Liver (tissue), 9 donors: ENCODE measurements around the gene PDE9A. TPM values are rescaled to one million over a fixed set of nuclear protein-coding genes. Genes with fewer than 3 reads are reported as not detected.

Experiments used
- DNase-seq: peaks from one replicate; pipeline ENCODE4 v3.0.0-alpha.2; 2017; ENCODE audit warnings: low spot score
- H3K27ac ChIP-seq, 2 donors: one replicate each; pipeline ENCODE4 v1.7.0; 2013; ENCODE audit warnings: inconsistent platforms in 2 of 2, low read length in 2 of 2, control low read depth in 1 of 2, low read depth in 1 of 2, mild to moderate bottlenecking in 1 of 2
- H3K27me3 ChIP-seq, 4 donors: one replicate each; pipeline versions ENCODE4 v1.6.1 to v1.7.0; 2013; ENCODE audit warnings: low read length in 3 of 4, inconsistent platforms in 1 of 4, mild to moderate bottlenecking in 1 of 4, moderate library complexity in 1 of 4; ENCODE audit not compliant: control insufficient read depth in 4 of 4, insufficient read depth in 4 of 4
- H3K36me3 ChIP-seq, 4 donors: one replicate each; pipeline versions ENCODE4 v1.6.1 to v1.7.0; 2013; ENCODE audit warnings: low read length in 3 of 4, mild to moderate bottlenecking in 3 of 4, low read depth in 1 of 4, moderate library complexity in 1 of 4; ENCODE audit not compliant: control insufficient read depth in 4 of 4, insufficient read depth in 3 of 4
- H3K4me1 ChIP-seq, 4 donors: one replicate each; pipeline versions ENCODE4 v1.6.1 to v1.7.0; 2013; ENCODE audit warnings: low read length in 3 of 4, mild to moderate bottlenecking in 3 of 4, moderate library complexity in 1 of 4; ENCODE audit not compliant: control insufficient read depth in 4 of 4, insufficient read depth in 4 of 4
- H3K4me3 ChIP-seq, 3 donors: one replicate each; pipeline versions ENCODE4 v1.6.1 to v1.7.0; 2013; ENCODE audit warnings: low read length in 3 of 3, control low read depth in 1 of 3, low read depth in 1 of 3, mild to moderate bottlenecking in 1 of 3
- H3K9ac ChIP-seq, 2 donors: one replicate each; pipeline ENCODE4 v1.7.0; 2013; ENCODE audit warnings: low read length in 2 of 2, mild to moderate bottlenecking in 2 of 2, moderate library complexity in 2 of 2, control low read depth in 1 of 2, low read depth in 1 of 2
- H3K9me3 ChIP-seq, 4 donors: one replicate each; pipeline versions ENCODE4 v1.6.1 to v1.7.0; 2013; ENCODE audit warnings: low read length in 3 of 4; ENCODE audit not compliant: control insufficient read depth in 4 of 4
- ATF3 ChIP-seq: IDR thresholded peaks from 2 replicates; pipeline ENCODE4 v1.6.1; 2016; ENCODE audit warnings: antibody characterized with exemption
- CTCF ChIP-seq: fragments of 150-350 bp; IDR thresholded peaks from 2 replicates; pipeline ENCODE4 v1.5.1; 2017; ENCODE audit warnings: improper control_type of control experiment, low read depth, low read length; ENCODE audit not compliant: missing input control
- EGR1 ChIP-seq, 2 donors: IDR thresholded peaks; 2 replicates each; pipeline ENCODE4 v1.6.1; 2016 to 2018; ENCODE audit warnings: antibody characterized with exemption in 2 of 2, low read depth in 2 of 2
- FOXA1 ChIP-seq: IDR thresholded peaks from 2 replicates; pipeline ENCODE4 v1.6.1; 2016; ENCODE audit warnings: antibody characterized with exemption
- FOXA2 ChIP-seq: IDR thresholded peaks from 2 replicates; pipeline ENCODE4 v1.6.1; 2016; ENCODE audit warnings: antibody characterized with exemption
- GABPA ChIP-seq, 2 donors: IDR thresholded peaks in 1 of 2; conservative IDR thresholded peaks in 1 of 2; 2 replicates each; pipeline ENCODE4 v1.6.1; 2016; ENCODE audit warnings: antibody characterized with exemption in 2 of 2, mild to moderate bottlenecking in 1 of 2, moderate library complexity in 1 of 2
- HNF4A ChIP-seq, 2 donors: conservative IDR thresholded peaks; 2 replicates each; pipeline ENCODE4 v1.6.1; 2016; ENCODE audit warnings: antibody characterized with exemption in 2 of 2, mild to moderate bottlenecking in 2 of 2
- HNF4G ChIP-seq: IDR thresholded peaks from 2 replicates; pipeline ENCODE4 v1.6.1; 2016; ENCODE audit warnings: antibody characterized with exemption
- JUND ChIP-seq, 2 donors: IDR thresholded peaks; 2 replicates each; pipeline ENCODE4 v1.6.1; 2016; ENCODE audit warnings: antibody characterized with exemption in 2 of 2
- MAX ChIP-seq: IDR thresholded peaks from 2 replicates; pipeline ENCODE4 v1.6.1; 2016; ENCODE audit warnings: antibody characterized with exemption
- NR2F2 ChIP-seq: IDR thresholded peaks from 2 replicates; pipeline ENCODE4 v1.6.1; 2016; ENCODE audit warnings: antibody characterized with exemption
- REST ChIP-seq: IDR thresholded peaks from 2 replicates; pipeline ENCODE4 v1.6.1; 2016; ENCODE audit warnings: antibody characterized with exemption, mild to moderate bottlenecking
- RXRA ChIP-seq, 2 donors: IDR thresholded peaks; 2 replicates each; pipeline ENCODE4 v1.6.1; 2017 to 2018; ENCODE audit warnings: antibody characterized with exemption in 2 of 2, mild to moderate bottlenecking in 1 of 2
- SP1 ChIP-seq: IDR thresholded peaks from 2 replicates; pipeline ENCODE4 v1.6.1; 2018; ENCODE audit warnings: antibody characterized with exemption, mild to moderate bottlenecking
- TAF1 ChIP-seq: conservative IDR thresholded peaks from 2 replicates; pipeline ENCODE4 v1.6.1; 2016; ENCODE audit warnings: antibody characterized with exemption, mild to moderate bottlenecking
- ZBTB33 ChIP-seq: IDR thresholded peaks from 2 replicates; pipeline ENCODE4 v1.6.1; 2016; ENCODE audit warnings: antibody characterized with exemption
- WGBS: extraction: QIAGEN DNeasy Blood & Tissue Kit; methylation state at CpG from one replicate; pipeline ENCODE4 v1.1.7; 2013; 5-methylcytosine and 5-hydroxymethylcytosine counted together
- polyA plus RNA-seq, 2 donors: library from polyadenylated mRNA; stranded (reverse) in 1 of 2; unstranded in 1 of 2; fragments of 200-250 nt in 1 of 2; fragments of >200 nt in 1 of 2; fragmentation: Nextera tagmentation in 1 of 2; extraction: Ambion mirVana in 1 of 2; gene quantifications; one replicate each; pipeline versions ENCODE4 v1.2.1 to v1.2.3, GENCODE V29; 2013 to 2015
- total RNA-seq, 2 donors: library from RNA; depleted of rRNA; stranded (reverse); fragments of >200 nt; gene quantifications; one replicate each; pipeline ENCODE4 v1.2.3, GENCODE V29; 2014
- donor health status: healthy.
- donor health status: healthy.
- donor health status: healthy.
- donor health status: healthy.
- donor health status: healthy.

PDE9A gene
- total and polyA plus RNA-seq, 4 donors: 1.5 to 4.2 (median 2.7) TPM

- WGBS: 91% methylated on average over 15 of the region's 15 CpGs
- Histone ChIP-seq H3K27me3 (no peaks in the 10 kb centered on the region), H3K9me3 (no peaks in the 10 kb centered on the region), H3K36me3 (no peaks in the 10 kb centered on the region), H3K4me1 (no peaks in the 10 kb centered on the region), H3K9ac (no peak overlapping the region), H3K27ac (no peak overlapping the region), H3K4me3 (no peak overlapping the region)
- TF ChIP-seq GABPA (IDR thresholded peaks at IDR 0.05 in 1 of 2, conservative IDR thresholded peaks at IDR 0.05 in 1 of 2): no peak
- TF ChIP-seq FOXA1: no peak
- no peak for TF ChIP-seq NR2F2
- TF ChIP-seq HNF4A (conservative IDR thresholded peaks at IDR 0.05): no peak
- TF ChIP-seq REST: no peak
- no peak for TF ChIP-seq ZBTB33
- TF ChIP-seq CTCF: no peak
- TF ChIP-seq SP1: no peak
- DNase-seq: no peak
These were observed 10.6 kb downstream of the PDE9A start for GRCh38 chr21:42663860-42664535.

- DNase-seq: no peak
- no peaks in the 10 kb centered on the region for H3K27me3 ChIP-seq
- no peak overlapping the region for H3K9ac ChIP-seq
- H3K9me3 ChIP-seq: no peaks in the 10 kb centered on the region
- no peaks in the 10 kb centered on the region for H3K4me1 ChIP-seq
- 95% methylated on average over 10 of the region's 10 CpGs for WGBS
- TF ChIP-seq HNF4A (conservative IDR thresholded peaks at IDR 0.05) (no peak), RXRA (IDR thresholded peaks at IDR 0.05) (no peak), HNF4G (no peak), TAF1 (no peak), EGR1 (IDR thresholded peaks at IDR 0.05; ENCODE audit: low read depth in 2 of 2) (no peak), FOXA2 (no peak), ZBTB33 (no peak), GABPA (IDR thresholded peaks at IDR 0.05 in 1 of 2, conservative IDR thresholded peaks at IDR 0.05 in 1 of 2) (no peak), ATF3 (no peak), REST (no peak), JUND (IDR thresholded peaks at IDR 0.05) (no peak), MAX (no peak), FOXA1 (no peak), SP1 (no peak)
- H3K36me3 ChIP-seq: no peaks in the 10 kb centered on the region
- no peak overlapping the region for H3K4me3 ChIP-seq
- H3K27ac ChIP-seq: no peak overlapping the region
These were observed 11.2 kb downstream of the PDE9A start for GRCh38 chr21:42664614-42665013.
